Activated T-cell treated with anti-CD3 and anti-CD28 coated beads, Interleukin-2, amount 50 U/mL, for 24 hours (primary cell): ENCODE results near the gene DUOX2.
A peak's percentile ranks its signal among the peaks of the same experiment; 100 is the strongest.
"Not testable (repeated sequence)": the region's sequence is repeated elsewhere in the genome, so short reads cannot be mapped to it uniquely, and the experiment has no call there.

Experiments used
- DNase-seq: peaks from one replicate; pipeline ENCODE4 v3.0.0-alpha.2; 2020
- H3K27ac Mint-ChIP-seq: 2 replicates; pipeline ENCODE4 v1.8.0; 2020; ENCODE audit warnings: mild to moderate bottlenecking, mixed read lengths
- H3K27me3 Mint-ChIP-seq: 2 replicates; pipeline ENCODE4 v1.8.0; 2020; ENCODE audit warnings: mixed read lengths
- H3K36me3 Mint-ChIP-seq: 2 replicates; pipeline ENCODE4 v1.8.0; 2020; ENCODE audit warnings: low read depth, mixed read lengths
- H3K4me1 Mint-ChIP-seq: 2 replicates; pipeline ENCODE4 v1.8.0; 2020; ENCODE audit warnings: low read depth, mixed read lengths
- H3K4me3 Mint-ChIP-seq: 2 replicates; pipeline ENCODE4 v1.8.0; 2020; ENCODE audit warnings: mild to moderate bottlenecking, moderate library complexity, mixed read lengths
- H3K9me3 Mint-ChIP-seq: 2 replicates; pipeline ENCODE4 v1.8.0; 2020; ENCODE audit warnings: mixed read lengths

Gene DUOX2

DNA sequence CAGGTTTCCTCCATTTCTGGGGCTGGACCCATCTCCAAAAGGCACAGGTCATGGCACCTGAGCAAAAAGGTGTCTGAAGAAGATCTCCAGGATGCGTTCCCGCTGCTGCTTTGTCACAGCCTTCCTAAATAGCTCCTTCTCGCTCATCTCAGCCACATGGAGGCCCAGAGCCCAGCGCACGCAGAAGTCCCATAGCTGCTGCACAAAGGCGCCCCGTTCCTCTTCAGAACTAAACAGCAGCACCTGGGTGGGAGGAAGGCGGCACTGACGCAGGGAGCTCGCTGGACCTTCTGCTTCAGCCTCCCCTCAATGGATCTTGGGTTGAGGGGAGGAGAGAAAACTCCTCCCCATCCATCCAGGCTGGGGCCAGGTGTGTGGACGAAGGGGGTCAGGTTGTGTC is 8.4 kb downstream of the DUOX2 start:
- Mint-ChIP-seq H3K27ac (no peak overlapping the region), H3K9me3 (no peaks in the 10 kb centered on the region), H3K36me3 (no peaks in the 10 kb centered on the region), H3K4me1 (no peaks in the 10 kb centered on the region), H3K4me3 (no peak overlapping the region), H3K27me3 (peaks cover 39% of the 10 kb centered on the region)
- no peak for DNase-seq

DNA sequence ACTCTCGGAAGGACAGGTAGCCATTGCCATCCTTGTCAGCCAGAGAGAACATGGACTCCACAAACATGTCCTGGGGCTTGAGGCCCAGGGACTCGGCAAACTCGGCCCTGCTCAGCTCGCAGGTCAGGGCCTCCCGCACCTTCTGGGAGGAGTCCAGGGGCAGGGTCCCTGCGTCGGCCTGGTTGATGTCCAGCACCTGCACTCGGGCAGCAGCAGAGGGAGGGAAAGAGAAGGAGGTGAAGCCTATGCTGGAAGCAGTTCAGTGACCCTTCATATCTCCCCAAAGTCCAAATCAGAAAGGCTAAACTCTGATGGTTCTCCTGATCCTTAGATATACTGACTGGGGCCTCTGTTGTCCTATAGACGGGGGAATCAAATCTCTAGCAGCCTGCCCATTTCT is 9.8 kb downstream of the DUOX2 start:
- not testable (repeated sequence) for H3K36me3 Mint-ChIP-seq, H3K27ac Mint-ChIP-seq, H3K9me3 Mint-ChIP-seq, H3K4me3 Mint-ChIP-seq, DNase-seq, H3K4me1 Mint-ChIP-seq
- peaks cover 25% of the 10 kb centered on the region for H3K27me3 Mint-ChIP-seq

DNA sequence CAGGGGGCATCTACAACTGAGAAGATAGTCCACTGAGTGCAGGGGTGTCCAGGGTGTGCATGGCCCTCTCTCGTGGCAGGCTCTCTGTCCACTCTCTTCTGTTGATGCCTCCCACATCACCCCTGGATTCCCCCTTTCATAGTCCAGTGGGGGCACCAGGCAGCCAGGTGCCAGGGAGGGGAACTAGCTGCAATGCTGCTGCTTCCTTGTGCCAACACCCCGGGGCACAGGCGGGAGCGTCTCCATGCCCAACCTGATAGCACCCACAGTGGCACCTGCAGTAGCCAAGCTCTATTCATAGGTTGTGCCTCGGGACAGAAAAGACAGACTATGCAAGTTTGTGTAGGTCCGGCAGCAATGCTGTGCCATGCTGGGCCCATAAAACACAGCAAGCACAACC is 11.7 kb downstream of the DUOX2 start:
- no peaks in the 10 kb centered on the region for H3K36me3 Mint-ChIP-seq

DNA sequence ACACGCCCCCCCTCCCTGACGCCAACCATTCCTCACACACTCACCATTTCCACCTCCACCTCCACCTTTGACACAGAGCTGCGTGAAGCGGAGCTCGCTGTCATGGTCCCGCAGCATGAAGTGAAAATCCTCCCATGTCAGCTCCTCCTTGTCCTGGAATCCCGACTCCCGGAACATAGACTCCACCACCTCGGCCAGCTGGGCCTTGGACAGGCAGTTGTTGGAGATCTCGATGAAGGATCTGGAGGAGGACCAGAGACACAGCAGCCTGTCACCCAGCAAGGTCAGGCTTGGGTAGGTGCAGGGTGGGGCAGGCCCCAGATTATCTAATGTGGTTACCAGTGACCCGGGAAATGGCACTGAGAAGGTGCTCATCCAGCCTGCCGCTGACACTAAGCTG is 12.2 kb downstream of the DUOX2 start:
- H3K27ac Mint-ChIP-seq: no peak overlapping the region
- H3K27me3 Mint-ChIP-seq: peaks cover 12% of the 10 kb centered on the region
- no peak overlapping the region for H3K4me3 Mint-ChIP-seq
- H3K4me1 Mint-ChIP-seq: no peaks in the 10 kb centered on the region
- no peaks in the 10 kb centered on the region for H3K9me3 Mint-ChIP-seq
- DNase-seq: no peak
- H3K36me3 Mint-ChIP-seq: no peaks in the 10 kb centered on the region

More for the DNA sequence above, 11.7 kb downstream of the DUOX2 start:
- no peak for DNase-seq
- Mint-ChIP-seq H3K4me3 (no peak overlapping the region), H3K9me3 (no peaks in the 10 kb centered on the region), H3K27ac (no peak overlapping the region), H3K27me3 (peaks cover 14% of the 10 kb centered on the region), H3K4me1 (no peaks in the 10 kb centered on the region)

DNA sequence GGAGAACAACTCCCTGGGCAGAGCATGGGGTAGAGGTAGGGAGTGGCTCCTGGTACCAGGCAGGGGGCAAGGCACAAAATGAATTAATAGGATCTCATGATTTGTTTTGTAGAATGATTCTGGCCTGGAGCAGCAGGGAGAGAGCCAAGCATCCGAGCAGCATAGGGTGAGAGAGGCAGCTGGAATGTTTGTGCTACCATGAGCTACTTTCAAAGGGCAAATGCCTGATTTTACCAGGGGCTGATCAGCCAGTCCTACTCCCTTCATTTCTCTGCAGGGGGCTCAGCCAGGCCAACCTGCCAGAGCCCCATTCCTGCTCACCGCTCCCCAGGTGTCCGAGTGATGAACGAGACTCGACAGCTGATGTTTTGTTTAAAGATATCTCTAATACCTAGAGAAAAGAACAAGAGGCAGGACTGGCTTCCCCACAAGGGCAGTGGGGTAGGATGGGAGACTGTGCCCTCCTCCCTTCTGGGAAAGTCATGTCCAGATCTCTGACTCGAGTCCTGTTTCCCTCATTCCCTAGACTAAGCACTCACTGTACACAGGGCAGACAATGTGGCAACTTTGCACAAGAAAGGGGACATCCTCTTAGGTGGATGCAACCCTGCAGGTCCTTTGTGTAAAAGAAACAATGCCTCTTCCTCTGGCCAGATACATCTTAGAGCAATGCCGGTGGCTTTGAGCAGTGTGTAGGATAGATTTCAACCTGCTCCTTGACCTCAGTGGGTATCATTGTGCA is 12.9 kb downstream of the DUOX2 start:
- Mint-ChIP-seq H3K36me3 (no peaks in the 10 kb centered on the region), H3K9me3 (no peaks in the 10 kb centered on the region), H3K27ac (no peak overlapping the region), H3K27me3 (peaks cover 12% of the 10 kb centered on the region), H3K4me3 (no peak overlapping the region), H3K4me1 (no peaks in the 10 kb centered on the region)
- DNase-seq: no peak

DNA sequence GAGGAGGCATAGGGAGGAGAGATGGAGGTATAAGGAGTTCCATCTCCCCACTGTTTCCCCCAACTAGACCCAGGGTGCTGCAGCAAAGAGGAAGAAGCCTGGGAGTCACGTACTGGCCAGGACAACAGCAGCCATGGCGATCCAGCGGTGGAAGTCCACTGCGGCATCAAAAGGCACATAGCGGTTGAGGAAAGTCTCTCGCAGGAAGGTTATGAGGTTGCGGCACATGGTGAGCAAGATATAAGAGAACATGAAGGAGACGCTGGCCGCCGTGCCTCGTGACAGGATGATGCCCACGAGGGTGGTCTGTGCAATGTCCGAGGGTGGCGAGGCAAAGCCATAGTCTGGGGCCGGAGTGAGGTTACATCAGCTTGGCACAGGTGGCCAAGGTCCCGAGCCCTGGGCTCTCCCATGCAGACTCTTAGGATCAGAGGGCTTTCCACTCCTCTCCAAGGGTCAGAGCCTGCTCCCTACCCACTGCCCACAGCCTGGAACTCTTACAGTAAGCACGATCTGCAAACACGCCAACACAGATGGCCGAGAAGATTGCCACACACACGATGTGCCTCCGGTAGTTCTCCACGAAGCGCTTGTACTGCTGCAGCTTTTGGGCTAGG is 14.3 kb downstream of the DUOX2 start:
- DNase-seq: no peak
- H3K27ac Mint-ChIP-seq: no peak overlapping the region
- peaks cover 6% of the 10 kb centered on the region for H3K27me3 Mint-ChIP-seq
- no peaks in the 10 kb centered on the region for H3K9me3 Mint-ChIP-seq
- H3K4me3 Mint-ChIP-seq: no peak overlapping the region
- H3K4me1 Mint-ChIP-seq: no peaks in the 10 kb centered on the region
- no peaks in the 10 kb centered on the region for H3K36me3 Mint-ChIP-seq

DNA sequence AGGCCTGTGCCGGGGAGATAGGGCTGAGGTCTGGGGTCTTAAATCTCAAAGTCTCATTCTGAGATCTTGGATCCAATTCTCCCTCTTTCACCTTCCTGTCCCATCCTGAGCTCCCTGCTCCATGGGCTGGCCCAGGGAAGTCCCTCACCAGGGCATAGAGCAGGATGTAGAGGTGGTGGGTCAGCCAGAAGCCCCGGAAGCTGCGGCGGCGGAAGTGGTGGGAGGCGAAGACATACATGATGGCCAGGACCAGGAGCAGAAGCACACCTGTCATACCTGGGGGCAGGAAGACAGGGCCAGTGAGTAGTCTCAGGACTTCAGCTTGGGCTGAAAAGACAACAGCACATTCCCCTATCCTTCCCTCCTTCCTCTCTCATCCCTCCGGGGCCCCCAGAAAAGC is 16.5 kb downstream of the DUOX2 start:
- no peak overlapping the region for H3K27ac Mint-ChIP-seq
- no peak overlapping the region for H3K4me3 Mint-ChIP-seq
- no peaks in the 10 kb centered on the region for H3K36me3 Mint-ChIP-seq
- peak; percentile 13 for DNase-seq
- no peaks in the 10 kb centered on the region for H3K27me3 Mint-ChIP-seq
- no peaks in the 10 kb centered on the region for H3K4me1 Mint-ChIP-seq
- no peaks in the 10 kb centered on the region for H3K9me3 Mint-ChIP-seq

DNA sequence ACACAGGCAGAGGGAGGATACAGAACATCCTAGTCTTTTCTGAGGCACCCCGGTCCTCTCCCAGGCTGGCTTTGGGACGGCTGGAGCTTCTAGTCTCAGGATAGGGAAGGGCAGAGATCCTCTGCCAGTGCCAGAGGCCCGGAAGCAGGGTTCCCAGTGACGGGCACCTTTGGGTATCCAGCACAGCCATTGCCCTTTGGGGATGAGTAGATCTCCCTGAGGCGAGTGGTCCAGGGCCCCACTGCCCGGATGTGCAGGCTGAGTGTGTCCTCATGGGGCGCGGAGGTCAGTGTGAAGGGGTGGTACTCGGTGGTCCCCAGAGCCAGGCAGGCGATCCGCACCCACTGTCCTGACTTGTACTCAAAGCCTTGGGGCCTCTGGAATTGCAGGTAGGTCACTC is 18.3 kb downstream of the DUOX2 start:
- Mint-ChIP-seq H3K27me3 (peaks cover 11% of the 10 kb centered on the region), H3K27ac (no peak overlapping the region), H3K36me3 (no peaks in the 10 kb centered on the region), H3K4me3 (no peak overlapping the region), H3K9me3 (no peaks in the 10 kb centered on the region), H3K4me1 (no peaks in the 10 kb centered on the region)
- peak; percentile 15 for DNase-seq

DNA sequence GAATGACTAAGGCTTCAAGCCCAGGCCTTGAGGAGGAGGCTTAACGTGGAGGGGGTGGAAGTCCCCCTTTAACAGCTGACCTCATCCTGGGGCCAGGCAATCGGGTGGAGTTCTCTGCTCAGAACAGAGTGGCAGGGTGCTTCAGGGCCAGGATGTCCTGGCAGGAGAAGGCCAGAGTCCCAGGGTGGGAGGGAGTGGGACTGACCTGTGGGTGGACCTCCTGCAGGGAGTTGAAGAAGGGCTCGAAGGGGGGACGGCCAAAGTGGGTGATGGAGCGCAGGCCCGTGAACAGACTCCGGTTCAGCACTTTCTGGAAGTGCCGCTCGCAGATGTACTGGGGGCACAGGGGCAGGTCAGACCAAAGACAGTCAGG is 19.6 kb downstream of the DUOX2 start:
- DNase-seq: peak; percentile 17
- Mint-ChIP-seq H3K9me3 (no peaks in the 10 kb centered on the region), H3K4me1 (no peaks in the 10 kb centered on the region), H3K36me3 (no peaks in the 10 kb centered on the region), H3K27me3 (peaks cover 11% of the 10 kb centered on the region), H3K4me3 (no peak overlapping the region), H3K27ac (no peak overlapping the region)

DNA sequence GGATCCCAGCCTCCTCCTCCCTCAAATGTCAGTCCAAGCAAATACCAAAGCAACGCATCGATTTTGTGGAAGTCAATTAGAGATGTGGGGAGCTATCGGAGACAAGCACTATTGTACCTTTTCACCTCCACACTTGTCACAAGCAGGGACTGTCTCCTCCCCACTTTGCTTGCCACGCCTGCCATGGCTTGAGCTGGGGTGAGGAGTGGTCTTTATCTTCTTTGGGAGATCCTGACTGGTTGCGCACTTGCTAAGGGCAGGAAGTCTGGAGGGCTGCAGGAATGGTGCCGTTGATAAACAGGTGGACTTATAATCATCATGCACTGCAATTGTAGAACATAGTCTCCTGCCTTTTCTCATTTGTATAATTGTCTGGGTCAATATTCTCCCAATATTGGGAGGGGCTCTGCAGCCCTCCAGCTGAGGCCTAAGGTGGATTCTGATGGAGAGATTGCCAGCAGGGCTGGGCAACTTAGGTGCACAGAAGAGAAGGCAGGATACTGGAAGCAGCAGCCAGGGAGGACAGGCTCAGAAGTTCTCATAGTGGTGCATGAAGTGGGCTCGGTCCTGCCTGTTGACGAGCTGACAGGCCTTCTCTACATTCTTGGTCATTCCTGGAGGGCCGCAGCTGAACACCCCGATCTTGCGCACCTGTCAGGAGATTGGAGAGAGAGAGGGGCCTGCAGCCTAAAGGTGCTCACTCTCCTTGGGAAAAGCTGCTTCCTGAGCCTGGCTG is 20.2 kb downstream of the DUOX2 start:
- no peak overlapping the region for H3K4me3 Mint-ChIP-seq
- no peaks in the 10 kb centered on the region for H3K36me3 Mint-ChIP-seq
- DNase-seq: peak; percentile 13
- no peaks in the 10 kb centered on the region for H3K4me1 Mint-ChIP-seq
- peaks cover 14% of the 10 kb centered on the region for H3K27me3 Mint-ChIP-seq
- no peaks in the 10 kb centered on the region for H3K9me3 Mint-ChIP-seq
- no peak overlapping the region for H3K27ac Mint-ChIP-seq

DNA sequence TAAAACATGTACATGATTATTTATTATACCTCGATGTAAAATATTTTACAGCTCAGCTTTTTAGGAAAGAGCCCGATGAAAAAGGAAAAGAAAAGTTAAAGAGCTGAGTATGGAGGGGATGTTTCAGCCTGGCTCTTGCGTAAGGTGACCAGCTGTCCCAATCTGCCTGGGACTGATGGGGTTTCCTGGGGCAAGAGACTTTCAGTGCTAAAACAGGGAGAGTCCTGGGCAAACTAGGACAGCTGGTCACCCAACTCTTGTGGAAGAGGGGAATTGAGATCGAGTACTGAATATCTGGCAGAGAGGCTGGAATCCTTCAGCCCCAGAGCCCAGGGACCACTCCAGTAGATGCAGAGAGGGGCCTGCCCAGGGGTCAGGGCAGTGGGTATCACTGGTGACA is 21.0 kb downstream of the DUOX2 start:
- Mint-ChIP-seq H3K27ac (no peak overlapping the region), H3K4me1 (no peaks in the 10 kb centered on the region), H3K36me3 (no peaks in the 10 kb centered on the region)

DNA sequence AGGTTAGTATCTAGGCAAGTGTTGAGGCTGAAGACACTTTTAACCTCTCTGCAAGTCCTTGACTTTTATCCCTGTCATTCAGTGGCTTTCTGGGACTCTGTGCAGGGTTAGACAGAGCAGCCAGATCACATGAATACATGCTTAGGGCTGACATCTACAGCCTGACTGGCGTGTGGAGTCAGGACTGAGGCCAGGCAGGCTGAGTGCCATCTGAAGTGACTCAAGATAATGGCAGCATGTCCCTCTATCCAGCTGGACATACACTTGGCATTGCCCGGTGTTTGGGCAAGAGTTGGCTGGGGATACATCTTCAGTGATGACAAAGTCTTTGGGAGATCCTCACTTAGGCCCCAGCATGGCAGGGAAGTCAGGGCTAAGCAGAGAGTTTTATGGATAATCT is 22.4 kb downstream of the DUOX2 start:
- H3K9me3 Mint-ChIP-seq: no peaks in the 10 kb centered on the region
- H3K36me3 Mint-ChIP-seq: no peaks in the 10 kb centered on the region

More for the DNA sequence above, 21.0 kb downstream of the DUOX2 start:
- H3K4me3 Mint-ChIP-seq: no peak overlapping the region
- peaks cover 16% of the 10 kb centered on the region for H3K27me3 Mint-ChIP-seq
- no peaks in the 10 kb centered on the region for H3K9me3 Mint-ChIP-seq
- DNase-seq: no peak

DNA sequence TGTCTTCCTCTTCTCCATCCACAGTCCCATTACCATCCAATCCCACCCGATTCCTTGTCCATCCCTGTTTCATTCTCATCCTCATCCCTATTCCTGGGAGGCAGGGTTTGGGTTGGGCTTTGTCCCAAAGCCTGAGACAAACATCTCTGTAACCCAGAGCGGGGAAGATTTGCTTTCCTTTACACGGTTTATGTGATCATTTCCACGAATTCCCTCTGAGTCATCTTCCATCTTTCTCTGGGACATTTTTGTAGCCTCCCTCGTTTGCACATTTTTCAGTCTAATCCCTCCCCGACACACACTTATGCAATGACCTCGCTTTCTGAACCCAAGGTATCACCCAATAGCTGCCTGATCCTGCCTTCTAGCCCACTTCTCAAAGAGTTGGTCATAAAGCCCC is 22.8 kb downstream of the DUOX2 start:
- H3K4me1 Mint-ChIP-seq: no peaks in the 10 kb centered on the region
- H3K4me3 Mint-ChIP-seq: no peak overlapping the region
- no peaks in the 10 kb centered on the region for H3K36me3 Mint-ChIP-seq
- H3K27me3 Mint-ChIP-seq: peaks cover 26% of the 10 kb centered on the region
- DNase-seq: no peak
- H3K27ac Mint-ChIP-seq: no peak overlapping the region
- H3K9me3 Mint-ChIP-seq: no peaks in the 10 kb centered on the region

More for the DNA sequence above, 22.4 kb downstream of the DUOX2 start:
- no peak overlapping the region for H3K4me3 Mint-ChIP-seq
- H3K4me1 Mint-ChIP-seq: no peaks in the 10 kb centered on the region
- H3K27ac Mint-ChIP-seq: no peak overlapping the region
- DNase-seq: no peak
- peaks cover 26% of the 10 kb centered on the region for H3K27me3 Mint-ChIP-seq

DNA sequence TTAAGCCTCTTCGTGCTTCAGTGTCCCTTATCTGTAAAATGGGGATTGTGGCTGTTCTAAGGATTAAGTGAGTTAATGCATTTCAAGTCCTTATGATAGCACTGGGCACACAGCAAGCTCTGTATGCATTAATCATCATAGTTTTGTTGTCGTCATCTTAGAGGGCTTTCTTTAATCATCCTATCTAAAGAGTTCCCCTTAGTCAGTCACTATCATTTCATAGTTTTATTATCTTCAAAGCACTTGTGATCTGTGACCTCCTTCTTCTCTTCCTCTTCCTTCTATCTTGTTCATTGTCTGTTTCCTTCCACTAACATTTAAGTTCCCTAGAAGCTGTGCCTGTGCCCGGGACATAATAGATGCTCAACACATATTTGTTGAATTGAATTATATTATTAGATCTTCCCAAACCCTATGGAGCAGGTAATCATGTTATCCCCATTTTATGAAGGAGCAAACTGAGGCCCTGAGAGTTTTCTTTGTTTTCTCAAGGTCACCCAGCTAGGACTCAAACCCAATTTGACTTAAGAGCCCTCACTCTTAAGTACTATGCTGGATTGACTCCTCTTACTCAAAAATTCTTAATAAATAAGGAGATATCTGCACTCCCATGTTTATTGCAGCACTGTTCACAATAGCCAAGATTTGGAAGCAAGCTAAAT is 24.1 kb downstream of the DUOX2 start:
- no peaks in the 10 kb centered on the region for H3K36me3 Mint-ChIP-seq
- H3K4me3 Mint-ChIP-seq: no peak overlapping the region
- no peaks in the 10 kb centered on the region for H3K4me1 Mint-ChIP-seq
- H3K27ac Mint-ChIP-seq: no peak overlapping the region
- peaks cover 26% of the 10 kb centered on the region for H3K27me3 Mint-ChIP-seq
- no peaks in the 10 kb centered on the region for H3K9me3 Mint-ChIP-seq
- DNase-seq: no peak
